IPS-NIHi11 (cell line): Measurements from ENCODE around the gene UGT2B28.
"Not testable (repeated sequence)": the region's sequence is repeated elsewhere in the genome, so short reads cannot be mapped to it uniquely, and the experiment has no call there.

Experiments used
- DNase-seq: peaks from one replicate; pipeline ENCODE4 v3.0.0; 2012; ENCODE audit warnings: mixed read lengths, low spot score

UGT2B28 gene

GRCh38 chr4:69280081-69280480 is at the start of gene UGT2B28:
UGT2B28 (plus strand) TSS chr4:69280475; CDS start chr4:69280501, 26 bp downstream.
- not testable (repeated sequence) for DNase-seq

DNA sequence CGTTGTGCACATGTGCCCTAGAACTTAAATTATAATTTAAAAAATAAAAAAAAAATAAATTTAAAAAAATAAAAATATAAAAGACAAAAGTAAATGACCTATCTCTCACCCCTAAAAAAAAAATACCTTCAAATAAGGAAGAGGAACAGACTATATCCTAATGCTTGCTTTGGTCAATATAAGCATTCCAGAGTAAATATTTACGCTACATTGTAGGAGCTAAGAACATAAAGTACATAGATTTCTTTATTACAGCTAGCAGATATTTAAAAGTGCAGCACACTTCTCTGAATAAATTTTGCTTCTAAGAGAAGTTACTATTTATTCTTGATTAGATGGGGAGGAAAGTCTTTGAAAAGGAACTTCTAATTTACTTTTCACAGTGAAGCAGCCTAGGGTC is 41.2 kb upstream of the UGT2B28 start:
- DNase-seq, result no peak

- DNase-seq, result no peak
These were observed 40.6 kb upstream of the UGT2B28 start for GRCh38 chr4:69239557-69240168.

DNA sequence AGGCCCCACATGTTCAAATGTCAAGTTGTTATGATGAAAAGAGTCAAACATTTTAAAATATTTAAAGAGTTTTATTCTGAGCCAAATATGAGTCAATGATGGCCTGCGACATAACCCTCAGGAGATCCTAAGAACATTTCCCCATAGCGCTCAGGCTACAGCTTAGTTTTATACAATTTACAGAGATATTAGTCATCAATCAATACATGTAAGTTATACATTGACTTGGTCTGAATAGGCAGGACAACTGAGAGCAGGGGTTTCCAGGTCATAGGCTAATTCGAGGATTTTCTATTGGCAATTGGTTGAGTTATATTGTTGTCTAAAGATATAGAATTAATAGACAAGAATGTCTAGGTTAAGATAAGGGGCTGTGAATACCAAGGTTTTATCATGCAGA is 39.5 kb upstream of the UGT2B28 start:
- DNase-seq, result not testable (repeated sequence)

- not testable (repeated sequence) for DNase-seq
These were observed 38.5 kb upstream of the UGT2B28 start for GRCh38 chr4:69241746-69242145.

- not testable (repeated sequence) for DNase-seq
These were observed 37.6 kb upstream of the UGT2B28 start for GRCh38 chr4:69242562-69243240.

DNA sequence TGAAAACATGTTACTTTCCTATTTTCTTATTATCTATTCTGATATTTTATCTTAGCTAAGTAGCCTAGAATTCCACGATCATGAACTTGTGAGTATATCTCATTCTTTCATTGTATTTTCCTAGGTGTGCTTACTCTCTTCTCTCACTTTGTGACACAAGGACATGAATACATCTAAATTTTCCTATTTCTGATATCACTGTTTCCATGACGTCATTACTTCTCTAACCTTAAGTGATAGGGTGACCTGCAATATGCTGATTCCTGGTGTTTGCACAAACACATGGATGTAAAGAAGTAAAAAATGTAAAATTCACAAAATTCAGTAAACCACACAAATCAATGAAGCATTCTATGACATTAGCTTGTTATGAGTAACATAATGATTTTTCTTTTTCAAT is 29.4 kb upstream of the UGT2B28 start:
- not testable (repeated sequence) for DNase-seq

- DNase-seq, result not testable (repeated sequence)
These were observed 27.0 kb upstream of the UGT2B28 start for GRCh38 chr4:69253147-69253772.

DNA sequence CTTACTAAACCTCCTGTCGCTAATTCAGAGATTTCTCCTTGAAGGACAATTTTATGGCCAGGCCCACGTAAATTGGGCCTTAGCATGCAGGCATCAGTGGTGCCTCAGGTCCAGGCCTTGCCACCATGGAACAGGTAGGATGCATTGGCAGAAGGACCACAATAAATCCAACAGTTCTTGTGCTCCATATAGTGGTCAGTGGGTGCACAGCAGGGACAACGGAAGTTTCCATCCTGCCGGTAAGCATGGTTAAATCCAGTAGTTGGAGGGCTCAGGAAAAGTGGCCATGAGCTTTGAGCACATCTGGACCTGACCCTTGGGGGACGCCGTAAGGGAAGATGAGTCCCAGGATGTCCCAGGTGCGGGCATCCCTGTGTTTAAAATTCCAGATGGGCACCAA is 11.7 kb upstream of the UGT2B28 start:
- DNase-seq, result not testable (repeated sequence)

DNA sequence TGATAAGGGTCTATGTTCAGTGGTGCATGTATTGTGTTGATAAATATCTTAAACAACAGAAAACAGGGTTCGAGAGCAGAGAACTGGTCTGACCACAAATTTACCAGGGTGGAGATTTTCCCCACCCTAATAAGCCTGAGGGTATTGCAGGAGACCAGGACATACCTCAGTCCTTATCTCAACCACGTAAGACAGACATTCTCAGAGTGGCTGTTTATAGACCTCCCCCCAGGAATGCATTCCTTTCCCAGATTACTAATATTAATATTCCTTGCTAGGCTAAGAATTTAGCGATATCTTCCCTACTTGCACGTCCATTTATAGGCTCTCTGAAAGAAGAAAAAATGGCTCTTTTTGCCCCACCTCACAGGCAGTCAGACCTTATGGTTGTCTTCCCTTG is 16.1 kb downstream of the UGT2B28 start:
- not testable (repeated sequence) for DNase-seq

DNA sequence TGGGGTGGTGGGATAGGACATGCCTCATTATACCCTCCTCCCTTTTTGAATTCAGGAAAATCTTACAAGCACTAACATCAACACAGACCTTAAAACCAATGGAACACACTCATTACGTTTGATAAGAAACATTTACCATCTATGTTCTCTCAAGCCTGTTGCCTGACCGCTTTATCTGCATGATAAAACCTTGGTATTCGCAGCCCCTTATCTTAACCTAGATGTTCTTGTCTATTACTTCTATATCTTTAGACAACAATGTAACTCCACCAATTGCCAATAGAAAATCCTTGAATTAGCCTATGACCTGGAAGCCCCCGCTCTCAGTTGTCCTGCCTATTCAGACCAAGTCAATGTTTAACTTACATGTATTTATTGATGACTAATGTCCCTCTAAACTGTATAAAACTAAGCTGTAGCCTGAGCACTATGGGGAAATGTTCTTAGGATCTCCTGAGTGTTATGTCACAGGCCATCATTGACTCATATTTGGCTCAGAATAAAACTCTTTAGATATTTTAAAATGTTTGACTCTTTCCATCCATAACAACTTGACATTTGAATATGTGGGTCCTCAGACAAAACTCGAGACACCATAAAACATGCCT is 28.3 kb downstream of the UGT2B28 start:
- DNase-seq, result not testable (repeated sequence)

GRCh38 chr4:69309549-69310076 is 29.3 kb downstream of the UGT2B28 start:
- not testable (repeated sequence) for DNase-seq

DNA sequence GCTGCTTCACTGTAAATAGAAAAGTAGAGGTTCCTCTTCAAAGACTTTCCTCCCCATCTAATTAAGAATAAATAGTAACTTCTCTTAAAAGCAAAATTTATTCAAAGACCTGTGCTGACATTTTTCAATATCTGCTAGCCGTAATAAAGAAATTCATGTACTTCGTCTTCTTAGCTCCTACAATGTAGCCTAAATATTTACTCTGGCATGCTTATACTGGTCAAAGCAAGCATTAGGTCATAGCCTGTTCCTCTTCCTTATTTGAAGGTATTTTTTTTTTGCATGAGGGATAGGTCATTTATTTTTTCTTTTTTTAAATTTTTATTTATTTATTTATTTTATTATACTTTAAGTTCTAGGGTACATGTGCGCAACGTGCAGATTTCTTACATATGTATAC is 30.0 kb downstream of the UGT2B28 start:
- not testable (repeated sequence) for DNase-seq

DNA sequence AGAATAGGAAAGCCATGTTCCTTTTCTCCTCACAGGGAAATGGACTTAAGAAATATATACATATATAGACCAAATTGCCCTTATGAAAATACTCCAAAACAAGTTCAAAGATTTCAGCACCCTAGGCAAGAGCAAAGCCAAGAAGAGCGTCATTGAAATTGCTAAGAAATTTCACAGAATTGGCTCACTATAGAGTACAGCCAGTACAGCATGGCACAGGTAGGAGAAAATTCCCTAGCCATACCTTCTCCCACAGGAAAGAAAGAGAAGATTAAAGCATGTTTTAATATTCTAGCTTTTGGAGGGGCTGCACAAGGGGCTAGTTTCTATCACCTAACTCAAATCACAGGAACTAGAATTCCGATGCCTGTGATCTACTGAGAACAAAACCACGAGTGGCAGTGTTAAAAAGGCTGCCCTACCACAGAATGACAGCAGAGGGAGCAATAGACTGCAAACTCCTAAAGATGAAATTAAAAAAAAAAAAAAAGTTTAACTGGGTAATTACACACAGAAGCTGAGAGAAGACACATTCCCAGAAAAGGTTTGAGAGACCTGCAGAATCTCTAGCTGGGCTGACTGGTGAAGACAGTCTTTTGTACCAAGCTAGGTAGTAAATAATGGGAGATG is 37.5 kb downstream of the UGT2B28 start:
- peak; percentile 3 for DNase-seq

DNA sequence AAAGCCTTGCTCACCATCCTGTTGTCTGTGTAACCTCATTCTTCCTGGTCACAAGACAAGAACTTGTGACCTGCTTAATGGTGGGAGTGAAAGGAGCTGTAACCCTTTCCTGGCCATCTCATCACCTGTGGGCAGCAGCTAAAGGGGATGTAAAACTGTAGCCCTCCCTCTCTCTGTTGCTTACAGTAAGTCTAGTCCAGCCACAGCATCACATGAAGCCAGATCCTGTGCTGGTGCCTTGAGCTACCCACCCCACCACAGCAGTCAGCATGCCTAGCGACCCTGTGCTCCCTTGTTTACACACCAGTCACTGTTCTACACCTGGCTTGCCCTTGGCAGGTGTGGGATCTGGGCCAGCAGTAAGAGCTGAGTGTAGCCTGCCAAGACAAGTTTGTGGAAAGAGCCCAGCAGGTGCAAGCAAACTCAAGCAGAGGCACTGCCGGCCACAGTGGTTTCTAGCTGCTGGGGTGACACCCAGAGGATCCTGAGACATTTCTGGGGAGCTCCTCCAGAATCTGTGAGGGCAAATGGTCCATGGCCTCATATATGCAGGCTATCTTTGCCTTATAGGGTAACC is 41.0 kb downstream of the UGT2B28 start:
- no peak for DNase-seq

DNA sequence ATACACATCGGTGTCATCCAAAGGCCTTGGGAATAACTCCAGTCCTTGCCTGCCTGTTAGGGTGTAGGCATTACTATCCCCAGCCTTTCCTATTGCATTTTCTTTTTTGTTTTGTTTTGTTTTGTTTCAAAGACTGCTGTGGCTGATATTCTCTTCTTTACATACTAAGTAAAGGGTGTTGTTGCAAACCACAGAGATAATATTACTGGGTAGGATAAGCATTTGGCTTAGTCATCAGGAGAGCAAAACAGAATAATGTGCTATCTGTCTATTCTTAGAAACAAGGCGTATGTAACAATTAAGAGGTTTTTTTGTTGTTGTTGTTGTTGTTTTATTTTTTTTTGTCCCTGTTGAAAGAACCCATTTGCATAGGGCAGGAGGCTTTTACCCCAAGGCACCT is 41.8 kb downstream of the UGT2B28 start:
- DNase-seq, result no peak

GRCh38 chr4:69323284-69323683 is 43.0 kb downstream of the UGT2B28 start:
- no peak for DNase-seq

DNA sequence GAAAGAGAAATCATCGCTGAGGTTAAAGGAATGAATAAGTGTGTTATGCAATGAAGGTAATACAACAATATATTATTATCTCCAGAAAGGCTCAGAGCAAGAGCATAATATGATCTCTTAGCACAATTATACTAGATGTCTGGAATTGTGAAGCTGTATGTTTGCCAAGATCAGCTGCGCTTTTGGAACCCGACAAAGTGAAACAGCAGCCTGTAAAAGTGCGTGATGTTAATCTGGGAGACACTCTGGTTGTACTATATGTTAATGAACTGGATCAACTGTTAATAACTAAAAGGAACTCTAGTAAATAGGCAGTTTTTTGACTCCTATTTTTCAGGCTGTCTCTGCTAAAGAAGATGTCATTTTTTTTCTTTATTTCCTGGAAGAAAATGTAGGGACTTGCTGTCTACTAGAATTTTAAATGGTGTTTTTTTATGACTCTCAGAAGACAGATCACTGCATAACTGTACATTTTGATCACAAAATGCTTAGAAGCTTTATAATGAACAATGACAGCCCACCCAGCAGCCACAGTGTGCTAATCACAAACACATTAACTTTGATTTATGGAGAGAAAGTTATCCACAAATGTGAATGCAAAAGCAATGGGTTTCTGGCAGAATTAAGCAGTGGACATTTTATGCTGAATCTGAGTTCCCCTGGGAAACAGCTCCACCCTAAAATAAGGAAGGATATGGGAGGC is 50.2 kb downstream of the UGT2B28 start:
- DNase-seq, result no peak

DNA sequence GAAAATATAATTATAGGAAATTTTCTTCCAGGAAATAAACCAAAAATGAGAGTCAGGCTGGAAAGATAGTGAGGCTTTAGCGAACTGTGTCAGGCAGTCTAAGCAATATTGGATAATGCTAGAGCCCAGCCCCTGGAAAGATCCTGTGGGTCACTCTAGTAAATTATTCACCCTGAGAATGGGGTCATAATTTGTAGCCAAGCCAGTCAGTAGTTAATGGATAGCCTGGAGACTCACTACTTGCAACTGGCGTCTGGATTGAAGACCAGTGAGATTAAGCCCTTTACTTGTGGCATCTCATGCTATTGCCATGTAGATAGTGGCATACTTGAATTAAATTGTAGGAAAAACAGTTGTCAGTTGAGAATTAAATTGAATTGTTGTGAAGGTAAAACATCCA is 51.0 kb downstream of the UGT2B28 start:
- not testable (repeated sequence) for DNase-seq

GRCh38 chr4:69335485-69335884 is 55.2 kb downstream of the UGT2B28 start:
- not testable (repeated sequence) for DNase-seq

DNA sequence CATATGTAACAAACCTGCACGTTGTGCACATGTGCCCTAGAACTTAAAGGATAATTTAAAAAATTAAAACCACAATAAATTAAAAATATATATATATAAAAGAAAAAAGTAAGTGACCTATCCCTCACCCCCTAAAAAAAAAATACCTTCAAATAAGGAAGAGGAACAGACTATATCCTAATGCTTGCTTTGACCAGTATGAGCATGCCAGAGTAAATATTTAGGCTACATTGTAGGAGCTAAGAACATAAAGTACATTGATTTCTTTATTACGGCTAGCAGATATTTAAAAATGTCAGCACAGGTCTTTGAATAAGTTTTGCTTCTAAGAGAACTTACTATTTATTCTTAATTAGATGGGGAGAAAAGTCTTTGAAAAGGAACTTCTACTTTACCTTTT is 62.8 kb downstream of the UGT2B28 start:
- not testable (repeated sequence) for DNase-seq
